HepG2 (cell line): ENCODE results near the gene PPARA. TPM values are rescaled to one million over a fixed set of nuclear protein-coding genes. Genes with fewer than 3 reads are reported as not detected.

ENCODE experiments used
- ATAC-seq: fragments of 200-7000 bp; cut with Tn5 transposase; 3 replicates; pipeline ENCODE4 v1.9.1; 2020; ENCODE audit warnings: mild to moderate bottlenecking, moderate library complexity
- BruUV-seq: library from RNA; stranded (reverse); fragments of 400-500 nt; replicated peaks from 2 replicates; lab custom pipeline; 2021; lab: Mats Ljungman, UMichigan
- CTCF ChIA-PET: fragments of 300-600 bp; formaldehyde crosslinking; extraction: SDS; loops from one replicate; lab custom pipeline; 2021; ENCODE audit warnings: low total read pairs, inconsistent platforms, low intra/inter-chr PET ratio; lab: Yijun Ruan, JAX
- POLR2A ChIA-PET: fragments of 350-600 bp; sonication (Branson Sonifier 250); formaldehyde crosslinking; loops from one replicate; lab custom pipeline; 2020; ENCODE audit warnings: antibody characterized with exemption, inconsistent platforms; lab: Yijun Ruan, JAX
- DNase-seq: peaks from one replicate; pipeline ENCODE4 v3.0.0-alpha.2; 2015; ENCODE audit warnings: low spot score
- FAIRE-seq: peaks from 3 replicates; lab custom pipeline; 2011; peaks lifted over from hg19 to GRCh38; lab: Jason Lieb, UNC
- H2AFZ ChIP-seq: one replicate; pipeline ENCODE4 v1.6.1; 2011; ENCODE audit warnings: low read length, inconsistent platforms
- H3K27ac ChIP-seq: fragments of 300-600 bp; 3 replicates; pipeline ENCODE4 v1.8.0; 2011; ENCODE audit warnings: mixed run types, mild to moderate bottlenecking, mixed read lengths, low read length, inconsistent platforms; ENCODE audit not compliant: insufficient read depth; ENCODE audit errors: extremely low read length
- H3K27me3 ChIP-seq, 2 experiments: fragments of 200-600 bp in 1 of 2; 2 replicates in 1 of 2; 3 replicates in 1 of 2; pipeline versions ENCODE4 v1.6.0 to v1.8.0; 2011; ENCODE audit warnings: low read length in 2 of 2, mild to moderate bottlenecking in 2 of 2, moderate library complexity in 2 of 2, inconsistent platforms in 1 of 2; ENCODE audit not compliant: insufficient read depth in 2 of 2, control insufficient read depth in 1 of 2
- H3K36me3 ChIP-seq, 2 experiments: fragments of 200-600 bp in 1 of 2; replicated peaks in 1 of 2; 2 replicates in 1 of 2; 3 replicates in 1 of 2; pipeline versions ENCODE4 v1.5.1 to v1.8.0; 2011; ENCODE audit warnings: low read length in 2 of 2, inconsistent platforms in 1 of 2; ENCODE audit not compliant: insufficient read depth in 2 of 2, control insufficient read depth in 1 of 2
- H3K4me1 ChIP-seq: 2 replicates; pipeline ENCODE4 v1.5.1; 2012; ENCODE audit warnings: low read length, inconsistent platforms; ENCODE audit not compliant: insufficient read depth
- H3K4me2 ChIP-seq: 2 replicates; pipeline ENCODE4 v1.6.0; 2011; ENCODE audit warnings: low read depth, low read length, inconsistent platforms
- H3K4me3 ChIP-seq, 3 experiments: fragments of 200-600 bp in 1 of 3; sonication (generic), shearing (Covaris generic) in 1 of 3; replicated peaks in 1 of 3; 2 replicates each; pipeline ENCODE4 v1.5.1; 2011 to 2016; ENCODE audit warnings: low read length in 3 of 3, inconsistent platforms in 2 of 3, low read depth in 2 of 3, mild to moderate bottlenecking in 2 of 3, control low read depth in 1 of 3, mixed read lengths in 1 of 3; ENCODE audit not compliant: insufficient read depth in 1 of 3
- H3K79me2 ChIP-seq: one replicate; pipeline ENCODE4 v1.6.1; 2011; ENCODE audit warnings: low read length, inconsistent platforms; ENCODE audit not compliant: insufficient read depth
- H3K9ac ChIP-seq: 2 replicates; pipeline ENCODE4 v1.6.0; 2011; ENCODE audit warnings: mild to moderate bottlenecking, low read depth, low read length, inconsistent platforms; ENCODE audit not compliant: insufficient read depth
- H3K9me3 ChIP-seq: 2 replicates; pipeline ENCODE4 v1.5.1; 2012; ENCODE audit warnings: mild to moderate bottlenecking, low read length
- H4K20me1 ChIP-seq: 2 replicates; pipeline ENCODE4 v1.6.0; 2011; ENCODE audit warnings: inconsistent platforms, mild to moderate bottlenecking, low read length, moderate library complexity; ENCODE audit not compliant: insufficient read depth
- AGO2 ChIP-seq: fragments of 200-400 bp; formaldehyde crosslinking; optimal IDR thresholded peaks from 2 replicates; pipeline ENCODE3; 2017; ENCODE audit warnings: mild to moderate bottlenecking, low read depth, low read length, moderate library complexity
- HNRNPH1 ChIP-seq: fragments of 200-400 bp; formaldehyde crosslinking; optimal IDR thresholded peaks from 2 replicates; pipeline ENCODE3; 2017; ENCODE audit warnings: mild to moderate bottlenecking, low read depth, low read length
- MTF1 ChIP-seq: sonication (generic); formaldehyde crosslinking; IDR thresholded peaks from 2 replicates; pipeline ENCODE4 v1.5.0; 2020; ENCODE audit warnings: missing genetic modification reagents
- RFXAP ChIP-seq: sonication (generic); formaldehyde crosslinking; IDR thresholded peaks from 2 replicates; pipeline ENCODE4 v1.4.0; 2020; ENCODE audit warnings: missing genetic modification reagents, borderline replicate concordance
- ZKSCAN5 ChIP-seq: sonication (generic); formaldehyde crosslinking; IDR thresholded peaks from 2 replicates; pipeline ENCODE4 v1.5.1; 2020; ENCODE audit warnings: mild to moderate bottlenecking, missing genetic modification reagents
- ZNF563 ChIP-seq: sonication (generic); formaldehyde crosslinking; IDR thresholded peaks from 2 replicates; pipeline ENCODE4 v1.8.0; 2022; ENCODE audit warnings: mild to moderate bottlenecking, moderate library complexity, missing genetic modification reagents
- ZNF713 ChIP-seq: sonication (generic); formaldehyde crosslinking; IDR thresholded peaks from 2 replicates; pipeline ENCODE4 v1.4.0; 2020; ENCODE audit warnings: mild to moderate bottlenecking, missing genetic modification reagents
- ZNF879 ChIP-seq: sonication (generic); formaldehyde crosslinking; IDR thresholded peaks from 2 replicates; pipeline ENCODE4 v1.8.1; 2023; ENCODE audit warnings: missing genetic modification reagents
- WGBS: methylation state at CpG from one replicate; pipeline ENCODE4 v1.1.6; 2017; ENCODE audit warnings: low lambda C conversion rate; 5-methylcytosine and 5-hydroxymethylcytosine counted together
- in situ Hi-C: cut with HindIII; loops from 2 replicates; pipeline ENCODE4 v1.10.0; 2017; ENCODE audit warnings: low pct_unique_long_range_greater_than_20kb; ENCODE audit not compliant: extremely low pct_ligation_motif_present
- intact Hi-C: fragments of 100-400 bp; cut with micrococcal nuclease; formaldehyde crosslinking; loops from one replicate; pipeline ENCODE4 v1.10.0; 2022; ENCODE audit not compliant: unreplicated experiment
- polyA plus RNA-seq, 8 experiments: library from polyadenylated mRNA; depleted of rRNA in 3 of 8; stranded (reverse) in 7 of 8; unstranded in 1 of 8; fragments of >200 nt; fragmentation: Illumina TruSeq in 4 of 8; extraction: Trizol in 4 of 8; gene quantifications; 2 replicates each; pipeline versions ENCODE4 v1.2.1 to v1.2.3, GENCODE V29; 2011 to 2016; ENCODE audit warnings: low read depth in 4 of 8, missing spikeins in 1 of 8, mixed read lengths in 1 of 8; ENCODE audit not compliant: insufficient read depth in 1 of 8
- total RNA-seq, 5 experiments: library from RNA; depleted of rRNA; stranded (reverse); fragments of >200 nt; fragmentation: Illumina TruSeq; extraction: Trizol; gene quantifications; 2 replicates each; pipeline ENCODE4 v1.2.3, GENCODE V29; 2016; ENCODE audit warnings: low read depth in 1 of 5

Gene PPARA
- total and polyA plus RNA-seq, 2 of the 13 experiments (the other 11 are each of a cell fraction or from before 2014, with no cell fraction given): 18.2 to 24.7 TPM

- intact Hi-C loops (no loop called here), in situ Hi-C loops (no loop called here)
- H3K79me2 ChIP-seq: no peaks in the 10 kb centered on the region
- TF ChIP-seq ZNF713 (CRISPR knock-in tag): no peak
- no peak for TF ChIP-seq RFXAP (CRISPR knock-in tag)
- TF ChIP-seq ZNF563 (CRISPR knock-in tag): no peak
- no peak for TF ChIP-seq HNRNPH1
- no peak for TF ChIP-seq ZKSCAN5 (CRISPR knock-in tag)
- no peak for TF ChIP-seq ZNF879 (CRISPR knock-in tag)
- DNase-seq: no peak
- CTCF ChIA-PET: no interaction called here
- POLR2A ChIA-PET: no interaction called here
- H4K20me1 ChIP-seq: no peaks in the 10 kb centered on the region
- FAIRE-seq: no peak
- no peaks in the 10 kb centered on the region for H3K4me1 ChIP-seq
- H3K27ac ChIP-seq: no peak overlapping the region
- WGBS: over 99% methylated on average over 4 of the region's 5 CpGs
- ATAC-seq: no peak
- H3K9ac ChIP-seq: no peak overlapping the region
- H3K27me3 ChIP-seq: no peaks in the 10 kb centered on the region
- H3K4me2 ChIP-seq: no peak overlapping the region
- H3K36me3 ChIP-seq: peaks cover 21 to 48% of the 10 kb centered on the region in 2 experiments; a peak in 4 of 5 replicates
- no peak overlapping the region for H2AFZ ChIP-seq
- H3K4me3 ChIP-seq: no peak overlapping the region
- BruUV-seq: no TSS peak
- no peaks in the 10 kb centered on the region for H3K9me3 ChIP-seq
These were observed 70.6 kb downstream of the PPARA start for GRCh38 chr22:46220921-46221320.

- H3K27ac ChIP-seq: no peak overlapping the region
- FAIRE-seq (no peak), ATAC-seq (no peak), DNase-seq (no peak)
- no peak overlapping the region for H3K9ac ChIP-seq
- in situ Hi-C loops (no loop called here), intact Hi-C loops (no loop called here)
- no peaks in the 10 kb centered on the region for H3K79me2 ChIP-seq
- peaks cover 12 to 24% of the 10 kb centered on the region in 2 experiments; a peak in 4 of 5 replicates for H3K36me3 ChIP-seq
- no peak for TF ChIP-seq MTF1
- peak; percentile 36 for TF ChIP-seq AGO2
- BruUV-seq: no TSS peak
- no peaks in the 10 kb centered on the region for H4K20me1 ChIP-seq
- H3K9me3 ChIP-seq: no peaks in the 10 kb centered on the region
- no peaks in the 10 kb centered on the region for H3K27me3 ChIP-seq
- CTCF ChIA-PET: no interaction called here
- H2AFZ ChIP-seq: no peak overlapping the region
- H3K4me3 ChIP-seq: no peak overlapping the region
- H3K4me2 ChIP-seq: no peak overlapping the region
- no peaks in the 10 kb centered on the region for H3K4me1 ChIP-seq
- 96% methylated on average over 15 of the region's 23 CpGs for WGBS
- POLR2A ChIA-PET: interaction anchor here (0.6 kb wide), 1 partner anchor 64 kb away, joined by 3 read pairs; no protein-coding TSS in a partner anchor
These were observed 73.9 kb downstream of the PPARA start for GRCh38 chr22:46224044-46224897.
